MCF 10A (cell line): ENCODE results near the gene PDZD4. TPM values are rescaled to one million over a fixed set of nuclear protein-coding genes. Genes with fewer than 3 reads are reported as not detected.

ENCODE experiments used
- BruUV-seq: library from RNA; stranded (reverse); fragments of 400-500 nt; replicated peaks from 2 replicates; lab custom pipeline; 2021; lab: Mats Ljungman, UMichigan
- CTCF ChIA-PET: fragments of 300-600 bp; sonication (Branson Sonifier 250); formaldehyde crosslinking; extraction: SDS; loops from one replicate; lab custom pipeline; 2021; ENCODE audit warnings: antibody characterized with exemption, inconsistent platforms; lab: Yijun Ruan, JAX
- POLR2A ChIA-PET: fragments of 300-600, 350-650 bp; sonication (Branson Sonifier 250); formaldehyde crosslinking; extraction: SDS; loops from one replicate; lab custom pipeline; 2020; ENCODE audit warnings: antibody characterized with exemption, inconsistent platforms; lab: Yijun Ruan, JAX
- DNase-seq: peaks from one replicate; pipeline ENCODE4 v3.0.0-alpha.2; 2018; ENCODE audit not compliant: unreplicated experiment
- H3K27ac Mint-ChIP-seq: one replicate; pipeline ENCODE4 v1.8.0; 2022; ENCODE audit warnings: mild to moderate bottlenecking, low read depth, mixed read lengths; ENCODE audit not compliant: unreplicated experiment
- H3K27me3 Mint-ChIP-seq: one replicate; pipeline ENCODE4 v1.8.0; 2022; ENCODE audit warnings: mixed read lengths; ENCODE audit not compliant: insufficient read depth, unreplicated experiment
- H3K36me3 Mint-ChIP-seq: one replicate; pipeline ENCODE4 v1.8.0; 2022; ENCODE audit warnings: mild to moderate bottlenecking, moderate library complexity, mixed read lengths; ENCODE audit not compliant: insufficient read depth, unreplicated experiment
- H3K4me1 Mint-ChIP-seq: one replicate; pipeline ENCODE4 v1.8.0; 2022; ENCODE audit warnings: mixed read lengths; ENCODE audit not compliant: insufficient read depth, unreplicated experiment
- H3K4me3 Mint-ChIP-seq: one replicate; pipeline ENCODE4 v1.8.0; 2022; ENCODE audit warnings: mild to moderate bottlenecking, moderate library complexity, mixed read lengths; ENCODE audit not compliant: unreplicated experiment
- H3K9me3 Mint-ChIP-seq: one replicate; pipeline ENCODE4 v1.8.0; 2022; ENCODE audit warnings: mixed read lengths; ENCODE audit not compliant: unreplicated experiment
- intact Hi-C: fragments of 100-400 bp; cut with micrococcal nuclease; formaldehyde crosslinking; loops from 2 replicates; pipeline ENCODE4 v1.14.1; 2022
- total RNA-seq: library from RNA; stranded (reverse); gene quantifications from 2 replicates; pipeline ENCODE4 v1.2.3, GENCODE V29; 2022
- TF ChIP-seq, protein P1 (sequence below): fragments of 200-600 bp; IDR thresholded peaks from one replicate; pipeline ENCODE4 v1.8.0; 2022; ENCODE audit warnings: antibody characterized with exemption, mild to moderate bottlenecking; ENCODE audit not compliant: unreplicated experiment

The PDZD4 gene
- total RNA-seq, 1 experiment from 2014 or later, result not detected

DNA sequence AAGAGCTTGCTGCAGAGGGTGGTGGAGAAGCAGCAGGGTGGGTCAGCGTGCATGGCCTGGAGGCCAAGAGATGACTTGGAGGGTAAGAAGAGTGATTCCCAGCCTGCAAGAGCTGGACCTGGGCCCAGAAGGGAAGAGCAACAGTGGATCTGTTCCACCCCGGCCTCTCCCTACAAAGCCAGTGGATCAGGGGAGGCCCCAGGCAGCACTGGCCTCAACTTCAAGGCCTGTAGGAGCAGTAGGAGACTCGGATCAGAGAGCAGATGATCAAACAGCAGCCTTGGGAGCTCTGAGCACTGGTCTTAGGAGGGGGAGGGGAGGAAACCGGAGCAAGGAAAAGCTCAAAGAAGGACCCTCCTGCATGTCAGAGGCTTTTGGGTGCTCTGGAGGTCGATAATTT, 48.0 kb upstream of the PDZD4 start:
- intact Hi-C loops, result no loop called here
- Mint-ChIP-seq H3K27ac (no peak overlapping the region), H3K27me3 (peaks cover 45% of the 10 kb centered on the region), H3K4me1 (no peaks in the 10 kb centered on the region), H3K4me3 (no peak overlapping the region), H3K9me3 (no peaks in the 10 kb centered on the region), H3K36me3 (no peaks in the 10 kb centered on the region)
- ChIA-PET CTCF (interaction anchor here (0.6 kb wide), 1 partner anchor 67 kb away, joined by 3 read pairs; no protein-coding TSS in a partner anchor), POLR2A (no interaction called here)
- no peak for DNase-seq
- no TSS peak for BruUV-seq
- TF ChIP-seq, protein P1, sequence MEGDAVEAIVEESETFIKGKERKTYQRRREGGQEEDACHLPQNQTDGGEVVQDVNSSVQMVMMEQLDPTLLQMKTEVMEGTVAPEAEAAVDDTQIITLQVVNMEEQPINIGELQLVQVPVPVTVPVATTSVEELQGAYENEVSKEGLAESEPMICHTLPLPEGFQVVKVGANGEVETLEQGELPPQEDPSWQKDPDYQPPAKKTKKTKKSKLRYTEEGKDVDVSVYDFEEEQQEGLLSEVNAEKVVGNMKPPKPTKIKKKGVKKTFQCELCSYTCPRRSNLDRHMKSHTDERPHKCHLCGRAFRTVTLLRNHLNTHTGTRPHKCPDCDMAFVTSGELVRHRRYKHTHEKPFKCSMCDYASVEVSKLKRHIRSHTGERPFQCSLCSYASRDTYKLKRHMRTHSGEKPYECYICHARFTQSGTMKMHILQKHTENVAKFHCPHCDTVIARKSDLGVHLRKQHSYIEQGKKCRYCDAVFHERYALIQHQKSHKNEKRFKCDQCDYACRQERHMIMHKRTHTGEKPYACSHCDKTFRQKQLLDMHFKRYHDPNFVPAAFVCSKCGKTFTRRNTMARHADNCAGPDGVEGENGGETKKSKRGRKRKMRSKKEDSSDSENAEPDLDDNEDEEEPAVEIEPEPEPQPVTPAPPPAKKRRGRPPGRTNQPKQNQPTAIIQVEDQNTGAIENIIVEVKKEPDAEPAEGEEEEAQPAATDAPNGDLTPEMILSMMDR, result no peak

GRCh38 chrX:153877571-153878261, 47.4 kb upstream of the PDZD4 start:
- H3K27me3 Mint-ChIP-seq, result peaks cover 49% of the 10 kb centered on the region
- no peak for DNase-seq
- no peaks in the 10 kb centered on the region for H3K4me1 Mint-ChIP-seq
- H3K9me3 Mint-ChIP-seq, result no peaks in the 10 kb centered on the region
- POLR2A ChIA-PET, result no interaction called here
- H3K4me3 Mint-ChIP-seq, result no peak overlapping the region
- no peak overlapping the region for H3K27ac Mint-ChIP-seq
- intact Hi-C loops, result no loop called here
- TF ChIP-seq, protein P1, result no peak
- CTCF ChIA-PET, result interaction anchor here (0.6 kb wide), 2 partner anchors 66 to 342 kb away, joined by 3 read pairs; no protein-coding TSS in a partner anchor
- no TSS peak for BruUV-seq
- no peaks in the 10 kb centered on the region for H3K36me3 Mint-ChIP-seq

DNA sequence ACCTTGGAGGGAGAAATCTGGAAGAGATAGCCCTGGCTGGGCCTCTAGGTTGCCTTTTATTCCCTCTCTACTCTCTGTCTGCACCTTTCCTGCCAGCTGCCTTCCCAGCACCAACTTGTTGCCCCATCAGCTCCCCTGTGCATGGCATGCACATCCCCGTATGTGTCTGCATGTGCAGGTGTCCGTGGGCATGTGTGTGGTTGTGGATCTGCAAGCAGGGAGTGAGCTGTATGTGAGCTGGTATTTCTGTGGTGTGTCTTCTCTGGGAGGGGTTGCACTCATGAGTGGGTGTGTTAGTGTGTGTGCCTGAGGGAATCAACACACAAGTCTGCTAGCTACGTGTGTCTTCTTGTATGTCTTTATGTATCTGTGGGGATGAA, 45.8 kb upstream of the PDZD4 start:
- Mint-ChIP-seq H3K27ac (no peak overlapping the region), H3K27me3 (peaks cover 48% of the 10 kb centered on the region), H3K9me3 (no peaks in the 10 kb centered on the region), H3K4me1 (no peaks in the 10 kb centered on the region), H3K36me3 (no peaks in the 10 kb centered on the region), H3K4me3 (no peak overlapping the region)
- ChIA-PET CTCF (no interaction called here), POLR2A (no interaction called here)
- TF ChIP-seq, protein P1, result no peak
- DNase-seq, result no peak
- intact Hi-C loops, result no loop called here
- no TSS peak for BruUV-seq

- peak; percentile 42 for DNase-seq
- intact Hi-C loops, result no loop called here
- H3K27ac Mint-ChIP-seq, result no peak overlapping the region
- H3K36me3 Mint-ChIP-seq, result no peaks in the 10 kb centered on the region
- no peak overlapping the region for H3K4me3 Mint-ChIP-seq
- BruUV-seq, result no TSS peak
- TF ChIP-seq, protein P1, result no peak
- peaks cover 48% of the 10 kb centered on the region for H3K27me3 Mint-ChIP-seq
- no peaks in the 10 kb centered on the region for H3K9me3 Mint-ChIP-seq
- no peaks in the 10 kb centered on the region for H3K4me1 Mint-ChIP-seq
- POLR2A ChIA-PET, result no interaction called here
- CTCF ChIA-PET, result no interaction called here
These were observed 45.2 kb upstream of the PDZD4 start for GRCh38 chrX:153875391-153876111.
